GM18508 (cell line): Measurements from ENCODE around the gene SLC27A2.
"Not testable (repeated sequence)": the region's sequence is repeated elsewhere in the genome, so short reads cannot be mapped to it uniquely, and the experiment has no call there.

ENCODE experiments used
- ATAC-seq: cut with Tn5 transposase; IDR thresholded peaks from one replicate; pipeline ENCODE4 v1.9.1; 2021; ENCODE audit warnings: moderate number of reproducible peaks; ENCODE audit not compliant: insufficient read depth, unreplicated experiment

Gene SLC27A2

DNA sequence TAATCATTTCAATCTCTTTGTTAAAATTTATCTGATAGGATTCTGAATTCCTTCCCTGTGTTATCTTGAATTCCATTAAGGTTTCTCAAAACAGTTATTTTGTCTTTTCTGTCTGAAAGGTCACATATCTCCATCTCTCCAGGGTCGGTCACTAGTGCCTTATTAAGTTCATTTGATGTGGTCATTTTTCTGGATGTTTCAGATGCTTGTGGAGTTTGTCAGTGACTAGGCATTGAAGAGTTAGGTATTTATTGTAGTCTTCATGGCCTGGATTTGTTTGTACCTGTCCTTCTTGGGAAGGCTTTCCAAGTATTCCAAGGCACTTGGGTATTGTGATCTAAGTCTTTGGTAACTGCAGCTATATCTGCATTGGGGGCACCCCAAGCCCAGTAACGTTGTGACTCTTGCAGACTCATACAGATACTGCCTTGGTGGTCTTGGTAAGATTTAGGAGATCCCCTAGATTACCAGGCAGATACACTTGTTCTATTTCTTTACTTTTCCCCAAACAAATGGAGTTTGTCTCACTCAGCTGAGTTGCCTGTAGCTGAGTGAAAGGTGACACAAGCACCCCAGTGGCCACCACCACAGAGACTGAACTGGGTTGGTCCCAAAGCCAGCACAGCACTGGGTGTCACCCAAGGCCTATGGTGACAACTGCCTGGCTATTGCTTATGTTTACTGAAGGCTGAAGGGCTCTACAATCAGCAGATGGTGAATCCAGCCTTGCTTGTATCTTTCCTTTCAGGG lies 18.9 kb upstream of the SLC27A2 start:
- no peak for ATAC-seq

GRCh38 chr15:50163719-50164410 lies 18.1 kb upstream of the SLC27A2 start:
- ATAC-seq, result no peak

DNA sequence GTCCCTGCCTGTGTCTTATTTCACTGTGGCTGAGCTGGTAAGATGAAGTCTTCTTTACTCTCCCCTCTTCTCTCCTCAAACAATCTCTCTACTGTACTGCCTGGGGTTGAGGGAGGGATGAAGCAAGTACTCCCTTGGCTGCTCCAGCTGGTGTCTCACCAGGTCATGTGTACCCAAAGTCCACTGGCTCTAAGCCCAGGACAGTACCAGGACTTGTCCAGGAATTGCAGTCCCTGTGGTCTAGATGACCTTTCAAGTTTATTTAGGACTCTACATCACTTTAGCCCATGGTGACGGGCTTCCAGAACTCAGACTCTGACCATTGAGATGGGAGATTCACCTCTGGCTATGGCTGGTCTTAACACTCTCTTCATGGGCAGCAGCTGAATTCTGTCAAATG lies 17.5 kb upstream of the SLC27A2 start:
- no peak for ATAC-seq

- no peak for ATAC-seq
Observed at GRCh38 chr15:50166216-50166615, 15.8 kb upstream of the SLC27A2 start.

- no peak for ATAC-seq
Observed at GRCh38 chr15:50167110-50167509, 14.9 kb upstream of the SLC27A2 start.

DNA sequence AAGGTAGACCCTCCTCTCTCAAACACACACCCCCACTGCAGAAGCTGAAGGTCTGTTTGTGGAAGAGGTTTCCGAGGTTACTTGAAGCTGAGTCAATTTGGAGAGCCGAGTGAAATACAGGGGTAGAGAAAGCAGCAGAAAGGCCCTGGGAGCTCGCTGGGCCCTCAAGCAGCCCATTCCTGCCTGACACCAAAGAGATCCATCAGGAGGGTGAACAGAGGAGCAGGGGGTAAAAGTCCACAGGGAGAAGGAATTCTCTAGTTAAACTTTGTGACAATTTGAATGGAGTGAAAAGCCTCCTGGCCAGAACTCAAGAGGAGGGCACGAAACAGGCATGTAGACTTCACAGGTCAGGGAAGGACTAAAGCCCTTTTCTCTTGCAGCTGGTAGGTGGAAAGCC lies 13.6 kb upstream of the SLC27A2 start:
- no peak for ATAC-seq

- ATAC-seq, result no peak
Observed at GRCh38 chr15:50168783-50169411, 13.1 kb upstream of the SLC27A2 start.

DNA sequence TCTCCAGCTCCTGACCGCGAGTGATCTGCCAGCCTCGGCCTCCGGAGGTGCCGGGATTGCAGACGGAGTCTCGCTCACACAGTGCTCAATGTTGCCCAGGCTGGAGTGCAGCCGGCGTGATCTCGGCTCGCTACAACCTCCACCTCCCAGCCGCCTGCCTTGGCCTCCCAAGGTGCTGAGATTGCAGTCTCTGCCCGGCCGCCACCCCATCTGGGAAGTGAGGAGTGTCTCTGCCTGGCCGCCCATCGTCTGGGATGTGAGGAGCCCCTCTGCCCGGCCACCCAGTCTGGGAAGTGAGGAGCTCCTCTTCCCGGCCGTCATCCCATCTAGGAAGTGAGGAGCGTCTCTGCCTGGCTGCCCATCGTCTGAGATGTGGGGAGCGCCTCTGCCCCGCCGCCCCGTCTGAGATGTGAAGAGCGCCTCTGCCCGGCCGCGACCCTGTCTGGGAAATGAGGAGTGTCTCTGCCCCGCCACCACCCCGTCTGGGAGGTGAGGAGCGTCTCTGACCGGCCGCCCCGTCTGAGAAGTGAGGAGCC lies 9.6 kb upstream of the SLC27A2 start:
- ATAC-seq, result not testable (repeated sequence)

GRCh38 chr15:50176869-50177268 lies 5.1 kb upstream of the SLC27A2 start:
- ATAC-seq, result no peak

- no peak for ATAC-seq
Observed at GRCh38 chr15:50180091-50180490, 1.9 kb upstream of the SLC27A2 start.

DNA sequence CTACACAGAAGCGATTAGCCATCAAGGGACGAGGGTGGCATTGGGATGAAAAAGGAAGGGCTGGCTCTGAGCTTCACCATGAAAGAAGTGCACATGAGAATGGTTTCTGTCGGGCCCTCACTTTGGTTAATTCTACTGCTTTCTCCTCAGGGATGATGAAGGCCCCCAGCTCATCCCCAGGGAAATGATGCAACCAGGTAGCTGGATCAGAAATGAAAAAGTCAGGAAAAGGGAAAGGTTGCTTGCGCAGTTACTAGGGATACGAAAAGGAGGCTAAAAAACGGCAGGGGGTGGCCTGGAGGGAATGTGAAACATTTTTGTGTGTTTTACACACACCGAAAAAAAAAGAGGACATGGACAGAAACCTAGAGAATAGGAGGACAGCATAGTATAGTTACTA lies 1.4 kb upstream of the SLC27A2 start:
- ATAC-seq, result no peak

DNA sequence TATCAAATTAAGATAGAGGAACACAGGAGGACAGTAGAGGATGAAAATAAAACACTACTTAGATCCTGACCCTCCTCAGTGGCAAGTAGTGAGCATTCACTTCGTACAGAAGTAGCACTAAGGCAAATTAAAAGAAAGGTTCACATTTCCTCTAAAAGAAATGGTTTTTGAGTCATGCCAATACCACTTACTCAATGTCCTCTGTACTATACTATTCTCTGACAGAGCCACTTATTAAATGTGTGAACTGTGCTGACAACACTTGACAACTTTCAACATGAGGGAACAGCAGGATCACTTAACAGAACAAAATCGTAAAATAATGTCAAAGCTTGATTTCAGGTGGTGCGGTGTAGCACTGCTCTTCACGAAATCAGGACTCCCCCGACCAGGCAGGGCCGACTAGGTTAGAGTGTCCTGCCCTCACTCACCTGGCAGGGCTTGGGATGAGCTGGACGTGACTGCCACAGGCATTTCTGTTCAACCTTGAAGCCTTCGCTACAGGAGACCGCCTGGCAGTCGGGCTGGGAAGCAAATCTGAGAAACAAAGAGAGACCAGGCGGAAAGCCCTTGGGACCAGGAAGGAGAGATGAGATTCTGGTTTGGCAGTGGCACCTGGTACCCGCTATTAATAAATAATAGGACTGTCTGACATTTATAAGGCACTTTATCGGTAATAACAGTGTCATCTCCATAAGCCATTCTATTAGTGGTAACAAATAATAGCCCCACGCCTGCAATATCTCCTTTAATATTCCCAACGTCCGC lies 611 bp upstream of the SLC27A2 start:
- no peak for ATAC-seq

GRCh38 chr15:50182219-50183013 lies 420 bp downstream of the SLC27A2 start:
- ATAC-seq, result no peak

- ATAC-seq, result no peak
Observed at GRCh38 chr15:50183112-50183794, 1.3 kb downstream of the SLC27A2 start.

DNA sequence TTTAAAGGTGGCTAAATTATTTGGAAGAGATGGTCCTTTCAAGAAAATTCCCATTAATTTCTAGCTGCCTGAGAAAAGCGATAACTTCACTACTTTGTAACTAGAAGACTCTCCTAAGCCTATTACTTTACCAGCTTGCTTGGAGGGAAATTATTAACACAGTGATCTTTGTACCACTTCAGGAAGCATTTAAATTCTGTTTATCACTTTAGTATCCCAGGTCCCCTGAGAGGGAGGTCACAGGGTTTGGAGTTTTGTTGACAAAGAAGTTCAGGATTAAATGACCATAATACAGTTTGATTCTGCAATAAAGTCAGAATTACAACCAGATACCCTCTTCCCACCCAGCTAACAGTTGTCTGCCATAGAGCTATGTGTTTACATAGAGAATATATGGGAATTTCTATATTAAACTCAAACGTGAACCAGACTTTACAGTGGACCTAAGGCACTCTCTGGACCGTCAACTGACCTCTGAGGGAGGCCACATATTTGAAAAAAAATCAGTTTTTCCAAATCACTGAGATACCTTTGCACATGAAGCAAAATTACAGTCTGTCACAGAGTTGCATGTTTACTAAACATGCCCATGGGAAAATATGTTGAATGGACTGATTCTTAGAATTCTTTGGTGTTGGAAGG lies 3.0 kb downstream of the SLC27A2 start:
- no peak for ATAC-seq

DNA sequence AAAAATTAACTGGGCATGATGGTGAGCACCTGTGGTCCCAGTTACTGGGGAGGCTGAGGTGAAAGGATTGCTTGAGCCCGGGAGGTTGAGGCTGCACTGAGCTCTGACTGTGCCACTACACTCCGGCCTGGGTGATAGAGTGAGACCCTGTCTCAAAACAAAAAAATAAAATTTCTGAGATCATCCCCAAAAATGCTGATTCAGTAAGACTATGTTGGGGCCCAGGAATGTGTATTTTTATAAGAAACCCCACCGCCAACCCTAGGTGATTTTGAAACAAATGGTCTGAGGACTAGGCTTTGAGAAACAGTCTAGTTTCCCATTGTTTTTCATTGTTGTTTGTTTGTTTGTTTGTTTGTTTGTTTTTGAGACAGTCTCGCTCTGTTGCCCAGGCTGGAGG lies 4.1 kb downstream of the SLC27A2 start:
- ATAC-seq, result no peak

DNA sequence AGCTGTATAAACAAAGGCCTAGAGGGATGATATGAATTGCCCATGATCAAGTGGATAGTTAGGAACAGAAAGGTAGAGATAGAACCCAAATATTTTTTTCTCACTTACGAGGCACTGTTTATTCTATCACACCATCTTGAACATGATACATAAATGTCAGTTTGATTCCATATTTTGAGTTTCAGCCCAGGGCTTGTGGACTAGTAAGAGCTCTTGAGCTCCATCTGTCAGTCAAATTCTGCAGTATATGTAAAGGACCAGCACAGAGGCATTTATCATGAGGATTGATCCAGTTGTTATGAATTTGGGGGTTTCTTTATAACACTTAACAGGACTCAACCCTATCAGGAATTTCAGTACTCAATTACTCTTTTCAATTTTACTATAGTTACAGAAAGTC lies 4.8 kb downstream of the SLC27A2 start:
- ATAC-seq, result no peak

GRCh38 chr15:50187525-50187924 lies 5.5 kb downstream of the SLC27A2 start:
- no peak for ATAC-seq

DNA sequence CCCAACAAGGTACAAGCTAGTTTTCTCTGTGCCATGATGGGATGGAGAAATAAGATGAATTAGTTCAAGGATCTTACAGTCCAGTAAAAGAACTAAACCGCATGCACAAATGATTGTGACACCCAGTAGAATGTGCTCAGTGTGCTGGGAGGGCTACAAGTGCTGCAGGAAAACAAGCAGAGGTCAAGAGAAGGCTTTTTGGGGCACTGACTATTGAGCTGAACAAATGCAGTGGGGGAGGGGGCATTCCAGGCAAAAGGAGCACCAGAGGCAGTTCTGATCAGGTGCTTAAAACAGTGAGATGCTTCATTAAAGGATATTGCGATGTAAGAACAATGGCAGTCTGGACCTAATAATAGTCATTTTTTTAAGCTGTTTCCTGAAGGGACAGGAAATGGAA lies 6.0 kb downstream of the SLC27A2 start:
- no peak for ATAC-seq
